ENCODE data around the gene BSDC1. TPM values are rescaled to one million over a fixed set of nuclear protein-coding genes. Genes with fewer than 3 reads are reported as not detected.

The BSDC1 gene
- total RNA-seq, 1 experiment from 2014 or later: 91.7 TPM

Other genes with a start within 250 kb of the BSDC1 start
- 62.5 and 102 TPM in 2 replicates for gene TXLNA, start 214.8 kb downstream of the BSDC1 start, total RNA-seq (2014; rRNA removed; shearing (Covaris generic))
- gene CCDC28B, start 193.8 kb downstream of the BSDC1 start, total RNA-seq (2014; rRNA removed; shearing (Covaris generic)): 8.8 and 9.4 TPM in 2 replicates
- gene IQCC, start 188.8 kb downstream of the BSDC1 start, total RNA-seq (2014; rRNA removed; shearing (Covaris generic)): 6.9 and 8.7 TPM in 2 replicates
- gene DCDC2B, start 185.4 kb downstream of the BSDC1 start, total RNA-seq (2014; rRNA removed; shearing (Covaris generic)): not detected in 2 replicates
- 12.0 and 12.3 TPM in 2 replicates for gene TMEM234, start 172.1 kb downstream of the BSDC1 start, total RNA-seq (2014; rRNA removed; shearing (Covaris generic))
- gene EIF3I, start 172.0 kb downstream of the BSDC1 start, total RNA-seq (2014; rRNA removed; shearing (Covaris generic)): 517 and 553 TPM in 2 replicates
- 0.20 and 1.4 TPM in 2 replicates for gene FAM167B, start 147.2 kb downstream of the BSDC1 start, total RNA-seq (2014; rRNA removed; shearing (Covaris generic))
- gene LCK, start 143.2 kb downstream of the BSDC1 start, total RNA-seq (2014; rRNA removed; shearing (Covaris generic)): 0.12 TPM in 1 of 2 replicates, not detected in the other
- gene HDAC1, start 102.4 kb downstream of the BSDC1 start, total RNA-seq (2014; rRNA removed; shearing (Covaris generic)): 158 and 171 TPM in 2 replicates
- gene MARCKSL1, start 58.2 kb downstream of the BSDC1 start, total RNA-seq (2014; rRNA removed; shearing (Covaris generic)): 73.3 and 110 TPM in 2 replicates
- 0.42 and 1.2 TPM in 2 replicates for gene FAM229A, start 32.0 kb downstream of the BSDC1 start, total RNA-seq (2014; rRNA removed; shearing (Covaris generic))
- 0.07 TPM in 1 of 2 replicates, not detected in the other for gene TSSK3, start 31.9 kb downstream of the BSDC1 start, total RNA-seq (2014; rRNA removed; shearing (Covaris generic))
- 0.02 and 0.32 TPM in 2 replicates for gene ZBTB8B, start 70.6 kb upstream of the BSDC1 start, total RNA-seq (2014; rRNA removed; shearing (Covaris generic))
- 3.2 and 6.3 TPM in 2 replicates for gene ZBTB8A, start 145.0 kb upstream of the BSDC1 start, total RNA-seq (2014; rRNA removed; shearing (Covaris generic))

Data from M059J (cell line).